SH-SY5Y (cell line): ENCODE measurements around the gene TECPR2.

Source experiments
- GATA2 ChIP-seq: IDR thresholded peaks from 2 replicates; pipeline ENCODE4 v1.6.1; 2011; ENCODE audit warnings: mild to moderate bottlenecking, low read depth, low read length
- GATA3 ChIP-seq: IDR thresholded peaks from 2 replicates; pipeline ENCODE4 v1.6.1; 2011; ENCODE audit warnings: low read depth, mild to moderate bottlenecking, low read length, moderate library complexity

TECPR2 gene

DNA sequence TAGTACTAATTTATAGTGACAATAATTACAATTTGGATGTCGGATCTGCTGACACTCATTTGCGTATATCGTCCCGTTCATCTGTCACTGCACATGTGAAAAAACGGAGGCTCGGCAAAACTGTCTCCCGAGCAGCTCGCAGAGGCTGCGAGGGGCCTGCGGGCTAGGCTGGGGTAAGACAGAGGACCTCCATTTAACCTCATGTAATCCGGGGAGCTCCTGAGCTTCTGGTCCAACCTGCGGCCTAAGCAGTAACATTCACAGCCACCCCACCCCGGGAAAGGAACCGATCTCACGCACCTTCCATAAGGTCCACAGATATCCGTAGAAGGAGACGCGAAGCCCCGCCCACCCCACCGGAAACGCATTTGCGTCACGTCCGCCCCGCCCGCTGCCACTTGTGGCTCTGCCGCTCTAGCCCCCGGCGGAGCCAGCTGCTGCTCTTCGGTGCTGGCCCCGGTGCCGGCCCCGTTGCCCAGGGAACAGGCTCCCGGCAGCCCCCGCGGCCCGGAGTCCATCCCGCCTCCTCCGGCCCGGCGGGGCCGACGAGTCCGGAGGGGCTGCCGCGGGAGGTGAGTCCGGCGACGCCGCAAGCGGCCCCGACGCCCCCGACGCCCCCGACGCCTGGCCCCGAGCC, at the start of gene TECPR2, which contains the start of gene CINP:
Gene TECPR2, plus strand, starts transcription at position 397 of the 637 bp plus-strand sequence. CDS start 13,781 bp downstream, outside the sequence.
Gene CINP, minus strand, starts transcription at position 346 of the 637 bp plus-strand sequence. Its CDS starts 39 bp downstream, at position 307.
- TF ChIP-seq GATA3 = no peak
- TF ChIP-seq GATA2 = no peak

- TF ChIP-seq GATA3 = no peak
- no peak for TF ChIP-seq GATA2
Observed at GRCh38 chr14:102314242-102315011, 48.3 kb upstream of the TECPR2 start.

DNA sequence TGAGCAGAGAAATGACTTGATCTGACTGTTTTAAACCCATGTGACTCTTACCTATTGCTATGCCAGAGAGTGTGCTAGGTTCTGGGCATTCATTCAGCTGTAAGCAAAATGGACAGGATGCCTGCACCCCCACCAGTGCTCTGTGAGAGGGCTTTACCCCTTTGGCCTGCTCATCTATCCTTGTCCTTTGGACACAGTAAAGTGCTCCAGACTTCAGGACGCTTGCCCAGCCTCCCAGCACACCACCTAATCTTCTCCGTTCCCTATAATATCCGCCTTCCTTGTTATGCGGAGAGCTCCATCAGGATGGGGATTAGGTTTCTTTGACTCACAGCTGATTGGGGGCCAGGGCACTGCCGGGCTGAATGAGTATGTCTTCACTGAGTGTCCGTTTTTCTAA, 47.6 kb upstream of the TECPR2 start:
- no peak for TF ChIP-seq GATA2
- no peak for TF ChIP-seq GATA3

GRCh38 chr14:102316338-102316742, 46.4 kb upstream of the TECPR2 start:
- TF ChIP-seq GATA2 = no peak
- TF ChIP-seq GATA3 = no peak

DNA sequence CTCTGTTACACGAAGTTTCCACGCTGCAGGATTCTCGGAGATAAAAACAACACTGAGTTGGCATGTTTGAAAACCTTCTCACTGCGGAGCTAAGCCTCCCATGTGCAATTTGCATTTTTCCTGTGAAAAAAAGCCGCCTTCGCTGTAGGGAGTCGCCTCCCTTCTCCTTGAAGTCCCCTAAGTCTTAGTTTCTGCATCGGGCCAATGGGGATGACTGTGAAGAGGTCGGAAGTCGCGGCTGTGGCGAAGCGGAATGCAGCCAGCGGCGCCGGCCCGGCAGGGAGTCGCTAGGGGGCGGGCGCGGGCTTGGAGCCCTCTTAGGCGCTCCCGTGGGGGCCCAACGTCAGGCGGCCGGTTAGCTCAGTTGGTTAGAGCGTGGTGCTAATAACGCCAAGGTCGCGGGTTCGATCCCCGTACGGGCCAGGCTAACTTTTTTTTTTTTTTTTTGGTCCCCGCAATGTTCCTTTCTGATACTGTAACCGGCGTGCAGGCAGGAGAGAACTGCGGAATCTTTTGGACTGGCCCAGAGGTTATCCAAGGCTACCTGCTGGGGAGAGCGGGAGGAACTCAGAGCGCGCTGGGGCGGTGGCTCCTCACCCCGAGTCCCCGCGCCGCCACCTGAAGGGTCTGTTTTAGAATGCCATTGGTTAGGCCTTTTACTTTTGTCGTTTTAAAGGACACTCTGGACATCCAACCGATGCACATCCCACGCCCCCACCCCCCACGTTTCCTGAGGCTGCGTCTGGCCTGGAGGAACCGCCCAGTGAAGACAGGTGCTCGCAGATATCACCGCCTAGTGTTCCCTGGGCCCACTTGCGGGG, 45.8 kb upstream of the TECPR2 start:
- TF ChIP-seq GATA2 (no peak), GATA3 (no peak)

DNA sequence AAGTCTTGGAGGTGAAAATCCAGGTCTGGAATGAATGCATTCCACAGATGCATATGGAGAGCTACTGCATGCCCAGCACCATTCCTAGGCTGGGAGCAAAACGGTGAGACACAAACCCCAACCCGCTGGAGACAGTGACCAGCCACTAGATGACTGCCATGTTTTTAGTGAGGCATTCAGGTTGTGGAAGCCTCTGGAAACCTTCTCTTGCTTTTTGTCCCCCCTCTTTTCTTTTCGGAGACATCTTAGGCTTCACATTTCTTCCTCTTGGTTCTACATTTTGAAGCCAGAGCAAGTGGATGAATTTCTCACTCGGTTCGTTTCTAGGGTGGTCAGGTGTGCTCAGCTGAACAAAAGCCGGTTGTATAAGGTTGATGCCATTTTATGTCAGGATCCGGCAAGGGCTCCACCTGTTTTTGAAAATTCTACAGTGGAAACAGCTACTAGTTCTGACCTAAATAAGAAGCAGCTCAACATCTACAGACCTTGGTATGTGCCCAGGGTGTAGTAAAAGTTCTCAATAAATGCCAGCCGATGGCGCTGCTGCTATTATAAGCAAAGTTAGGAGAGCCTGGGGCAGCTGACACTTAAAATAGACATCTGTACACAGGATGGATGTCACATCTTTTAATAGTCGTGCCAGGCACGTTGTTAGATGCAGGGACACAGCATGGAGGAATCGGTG, 45.0 kb upstream of the TECPR2 start:
- TF ChIP-seq GATA3 (no peak), GATA2 (no peak)

DNA sequence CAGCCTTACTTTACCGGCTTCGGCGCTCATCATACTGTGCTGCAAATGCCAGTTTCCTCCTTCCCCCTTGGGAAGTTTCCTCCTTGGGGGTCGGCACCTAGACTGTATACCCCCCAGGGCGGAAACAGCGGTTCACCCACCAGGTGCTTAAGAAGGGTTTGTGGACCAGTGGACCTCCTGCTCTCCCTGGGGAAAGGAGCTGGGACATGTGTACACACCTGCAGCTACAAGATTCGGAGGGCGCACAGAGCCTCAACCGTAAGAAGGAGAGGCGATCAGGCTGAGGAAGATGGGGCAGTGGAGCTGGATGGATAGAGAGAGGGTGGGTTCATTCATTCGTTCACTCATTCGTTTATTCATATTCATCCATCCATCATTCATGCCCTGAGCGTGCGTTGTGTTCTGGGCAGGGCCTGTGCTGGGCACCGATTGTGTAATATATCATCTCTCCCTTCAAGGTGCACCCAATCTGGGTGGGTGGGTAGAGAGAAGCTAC, 43.9 kb upstream of the TECPR2 start:
- TF ChIP-seq GATA3 = no peak

DNA sequence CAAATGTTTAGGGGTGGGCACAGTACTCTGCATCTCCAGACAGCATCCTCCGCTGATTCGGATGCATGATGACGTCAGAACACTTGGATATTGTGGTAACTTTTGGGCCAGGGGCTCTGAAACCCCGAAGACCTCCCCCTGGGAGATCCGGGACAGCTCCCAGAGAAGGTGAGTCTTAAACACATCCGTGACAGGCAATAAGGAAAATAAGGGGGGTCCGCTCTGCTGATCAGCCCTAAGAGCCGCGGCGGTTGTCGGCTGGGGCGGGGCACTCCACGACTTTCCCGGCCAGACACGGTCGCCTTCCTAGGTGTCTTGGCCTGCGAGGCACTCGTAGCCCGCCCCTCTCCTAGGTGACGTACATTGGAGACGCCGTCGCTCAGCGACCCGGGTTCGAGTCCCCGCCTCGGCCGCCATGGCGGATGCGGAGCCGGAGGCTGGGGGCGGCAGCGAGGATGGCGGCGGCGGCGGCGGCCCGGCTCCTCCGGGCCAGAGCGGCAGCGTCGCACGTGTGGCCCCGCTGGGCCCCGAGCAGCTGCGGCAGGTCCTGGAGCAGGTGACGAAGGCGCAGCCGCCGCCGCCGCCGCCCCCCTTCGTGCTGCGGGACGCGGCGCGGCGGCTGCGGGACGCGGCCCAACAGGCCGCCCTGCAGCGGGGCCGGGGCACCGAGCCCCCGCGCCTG, 43.2 kb upstream of the TECPR2 start, which contains the start of gene ZNF839:
Gene ZNF839, plus strand, starts transcription at position 396 of the 682 bp plus-strand sequence. Its CDS starts 20 bp downstream, at position 416.
- TF ChIP-seq GATA3 (no peak), GATA2 (no peak)

DNA sequence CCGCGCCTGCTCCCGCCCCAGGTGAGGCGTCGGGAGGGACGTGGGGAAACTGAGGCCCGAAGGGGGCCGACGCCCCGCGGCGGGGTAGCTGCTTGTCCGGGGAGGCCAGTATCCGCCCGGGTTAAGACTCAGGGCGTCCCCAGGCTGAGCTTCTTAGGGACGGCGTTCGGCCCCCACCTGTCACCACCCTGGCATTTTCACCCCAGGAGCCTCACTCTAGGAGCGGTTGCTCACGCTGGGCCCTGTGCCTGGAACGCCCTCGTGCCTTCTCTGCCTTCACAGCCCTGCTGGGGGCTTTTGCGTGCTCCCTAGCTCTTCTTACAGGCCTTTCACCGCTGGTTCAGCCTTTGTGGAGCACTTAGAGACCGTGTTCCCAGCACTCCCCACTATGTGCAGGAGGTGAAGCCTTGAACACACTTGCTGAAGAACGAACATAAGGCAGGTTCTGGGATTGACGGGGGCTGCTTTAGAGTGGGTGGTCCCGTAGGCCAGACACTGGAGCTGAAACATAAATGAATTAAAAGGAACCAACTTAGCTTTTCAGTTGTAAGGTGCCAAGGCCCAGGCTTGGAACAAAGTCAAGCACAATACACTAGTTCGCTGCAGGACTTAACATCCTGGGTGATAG, 42.6 kb upstream of the TECPR2 start:
- no peak for TF ChIP-seq GATA2
- TF ChIP-seq GATA3 = no peak

DNA sequence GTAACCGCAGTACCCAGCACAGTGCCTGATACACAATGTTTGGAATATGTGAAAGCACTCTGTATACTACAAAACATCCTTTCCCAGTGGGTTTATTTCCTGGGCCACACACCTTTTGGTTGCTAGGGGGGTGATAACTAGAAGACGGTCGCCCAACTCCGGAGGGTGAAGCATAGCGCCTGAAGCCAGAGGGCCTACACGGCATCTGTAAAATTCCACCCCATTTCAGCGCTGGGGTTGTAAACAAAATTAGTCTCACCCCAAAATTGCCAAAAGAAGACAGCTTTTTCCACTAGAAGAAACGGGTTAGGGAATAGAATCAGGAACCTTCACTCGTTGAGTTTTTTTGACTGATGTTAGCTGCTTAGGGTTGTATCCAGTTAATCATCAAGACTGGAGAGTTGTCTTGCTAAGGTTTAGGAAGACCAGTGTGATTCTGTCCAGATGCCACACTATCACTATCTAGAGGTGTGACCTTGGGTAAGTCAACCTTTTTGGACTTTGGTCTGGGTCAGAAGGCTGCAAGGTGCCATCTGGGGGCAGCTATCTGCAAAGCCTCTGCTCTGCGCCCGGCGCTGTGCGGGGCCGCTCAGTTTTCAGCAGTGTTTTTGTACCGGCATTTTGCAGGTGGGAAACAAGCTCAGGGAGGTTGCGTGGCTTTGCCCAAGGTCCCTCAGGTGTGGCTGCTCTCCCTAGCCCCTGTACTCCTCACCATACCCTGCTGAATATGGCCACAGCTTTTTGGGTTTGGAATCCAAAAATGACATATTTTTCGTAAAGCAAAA, 41.9 kb upstream of the TECPR2 start:
- no peak for TF ChIP-seq GATA3
- TF ChIP-seq GATA2 = no peak

DNA sequence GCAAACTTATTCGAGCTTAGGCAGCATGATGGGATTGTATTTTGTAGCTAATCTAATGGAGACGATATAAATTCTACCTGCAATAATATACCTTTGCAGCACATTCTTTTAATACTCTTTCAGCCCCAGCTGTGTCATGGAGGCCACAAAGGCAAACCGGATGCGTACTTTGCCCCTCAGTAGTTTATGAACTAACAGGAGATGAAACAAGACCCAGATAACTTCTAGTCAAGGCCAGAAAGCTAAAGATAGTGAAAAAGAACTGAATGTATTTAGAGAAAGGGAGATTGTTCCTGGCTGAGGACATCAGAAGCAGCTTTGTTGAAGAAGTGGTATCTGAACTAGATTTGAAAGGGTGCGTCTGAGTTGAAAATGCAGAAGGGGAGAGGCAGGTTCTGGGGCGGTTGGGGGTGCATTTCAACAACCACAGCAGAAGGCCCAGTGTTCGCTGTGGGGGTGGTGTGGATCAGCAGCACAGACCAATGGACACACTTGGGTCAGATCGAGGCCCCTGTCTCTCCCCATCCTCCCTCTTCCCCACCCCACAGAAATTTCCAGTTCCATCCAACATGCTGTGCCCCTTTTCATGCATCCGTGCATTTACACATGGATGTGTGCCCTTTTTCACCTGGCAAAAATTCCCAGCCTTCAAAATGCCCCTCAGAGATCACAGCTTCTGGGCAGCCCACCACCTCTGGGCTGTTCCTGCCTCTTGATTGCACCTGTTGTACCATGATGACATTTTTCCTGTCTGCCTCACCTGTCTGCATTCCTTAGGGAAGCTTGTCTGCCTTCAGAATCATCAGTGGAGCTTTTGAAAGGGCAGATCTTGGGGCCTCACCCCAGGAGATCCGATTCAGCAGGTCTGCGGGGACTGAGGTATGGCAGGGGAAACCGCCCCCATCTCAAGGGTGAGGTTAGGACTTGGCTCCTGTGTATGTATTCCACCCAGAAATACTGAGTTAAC, 41.0 kb upstream of the TECPR2 start:
- TF ChIP-seq GATA3 (no peak), GATA2 (no peak)
